HG02798 (cell line): ENCODE data around the gene ALDH3B1.

Source experiments
- ATAC-seq: cut with Tn5 transposase; IDR thresholded peaks from one replicate; pipeline ENCODE4 v1.9.1; 2021; ENCODE audit warnings: mild to moderate bottlenecking; ENCODE audit not compliant: unreplicated experiment, poor library complexity

ALDH3B1 gene

GRCh38 chr11:68056317-68057285 lies 46.5 kb downstream of the ALDH3B1 start:
- ATAC-seq, result no peak

GRCh38 chr11:68057807-68058206 lies 47.7 kb downstream of the ALDH3B1 start:
- ATAC-seq, result no peak

GRCh38 chr11:68061508-68061907 lies 51.4 kb downstream of the ALDH3B1 start:
- no peak for ATAC-seq

DNA sequence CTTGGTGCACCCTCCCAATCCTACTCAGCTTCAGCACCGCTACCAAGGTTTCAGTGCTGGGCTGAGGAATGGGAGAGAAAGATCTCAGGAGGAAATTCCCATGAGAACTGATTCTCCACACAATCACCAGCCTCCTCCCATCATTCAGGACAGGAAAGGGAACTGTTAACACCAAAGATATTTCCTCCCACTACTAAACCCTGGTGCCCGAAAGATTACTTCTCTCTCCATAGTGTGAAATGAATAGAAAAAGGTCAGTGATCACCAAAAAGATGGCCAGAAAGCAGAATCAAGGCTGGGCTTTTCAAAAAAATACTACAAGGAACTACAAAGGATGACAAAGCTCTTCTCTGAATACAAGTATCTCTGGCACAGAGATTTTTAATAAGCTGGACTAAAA lies 54.8 kb downstream of the ALDH3B1 start:
- ATAC-seq, result no peak

DNA sequence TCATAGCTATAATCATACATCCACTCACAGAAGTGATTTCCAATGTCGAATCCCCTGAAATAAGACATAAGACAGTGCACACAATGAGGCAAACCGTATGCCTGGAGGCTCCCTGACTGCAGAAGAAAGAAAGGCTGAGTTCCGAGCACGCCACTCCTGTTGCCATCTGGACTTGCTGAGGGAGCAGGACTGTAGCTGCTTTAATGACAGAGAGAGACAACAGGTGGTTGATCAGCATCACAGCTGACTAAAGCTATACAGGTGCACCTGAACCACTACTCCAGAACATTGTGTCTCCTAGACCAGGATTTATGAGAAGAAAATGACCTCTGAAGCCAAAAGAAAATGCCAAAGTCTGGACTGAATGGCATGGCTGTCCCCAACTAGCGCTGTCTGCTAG lies 55.7 kb downstream of the ALDH3B1 start:
- ATAC-seq, result no peak

DNA sequence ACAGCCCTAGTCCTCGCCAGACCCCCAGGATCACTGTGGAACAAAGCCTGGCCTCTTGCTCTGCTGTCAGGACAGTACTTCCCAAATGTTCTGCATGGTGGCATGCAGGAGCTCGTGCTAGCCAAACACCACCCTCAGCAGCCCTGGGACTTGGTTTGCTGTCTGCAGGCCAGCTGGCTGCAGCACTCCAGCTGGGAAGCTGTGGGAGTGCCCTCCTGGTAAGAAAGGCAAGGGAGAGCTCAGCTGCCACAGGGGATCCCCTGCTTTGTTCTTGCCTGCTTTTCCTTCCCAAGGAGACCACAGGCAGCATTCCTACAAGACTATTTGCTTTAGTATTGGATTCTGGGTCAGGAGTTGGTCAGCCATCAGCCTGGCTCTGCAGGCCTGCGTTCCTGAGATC lies 56.6 kb downstream of the ALDH3B1 start:
- no peak for ATAC-seq

DNA sequence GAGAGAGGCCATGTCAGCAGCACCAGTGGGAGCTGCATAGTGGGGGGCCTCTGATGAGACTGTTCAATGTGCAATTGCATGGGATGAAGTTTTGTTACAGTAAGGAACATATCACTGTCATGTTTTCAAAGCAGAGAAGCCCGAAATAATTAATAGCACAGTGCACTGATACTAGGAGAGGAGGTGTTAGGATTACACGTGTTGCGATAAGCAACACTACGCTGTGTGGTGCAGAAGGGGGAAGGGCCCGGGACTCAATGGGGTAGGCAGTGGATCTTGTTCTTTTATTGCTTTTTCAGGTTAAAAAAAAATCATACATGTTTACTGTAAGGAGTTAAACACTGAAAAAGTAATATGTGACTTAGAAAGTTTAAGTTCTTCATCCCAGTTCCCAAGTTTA lies 57.9 kb downstream of the ALDH3B1 start:
- no peak for ATAC-seq

DNA sequence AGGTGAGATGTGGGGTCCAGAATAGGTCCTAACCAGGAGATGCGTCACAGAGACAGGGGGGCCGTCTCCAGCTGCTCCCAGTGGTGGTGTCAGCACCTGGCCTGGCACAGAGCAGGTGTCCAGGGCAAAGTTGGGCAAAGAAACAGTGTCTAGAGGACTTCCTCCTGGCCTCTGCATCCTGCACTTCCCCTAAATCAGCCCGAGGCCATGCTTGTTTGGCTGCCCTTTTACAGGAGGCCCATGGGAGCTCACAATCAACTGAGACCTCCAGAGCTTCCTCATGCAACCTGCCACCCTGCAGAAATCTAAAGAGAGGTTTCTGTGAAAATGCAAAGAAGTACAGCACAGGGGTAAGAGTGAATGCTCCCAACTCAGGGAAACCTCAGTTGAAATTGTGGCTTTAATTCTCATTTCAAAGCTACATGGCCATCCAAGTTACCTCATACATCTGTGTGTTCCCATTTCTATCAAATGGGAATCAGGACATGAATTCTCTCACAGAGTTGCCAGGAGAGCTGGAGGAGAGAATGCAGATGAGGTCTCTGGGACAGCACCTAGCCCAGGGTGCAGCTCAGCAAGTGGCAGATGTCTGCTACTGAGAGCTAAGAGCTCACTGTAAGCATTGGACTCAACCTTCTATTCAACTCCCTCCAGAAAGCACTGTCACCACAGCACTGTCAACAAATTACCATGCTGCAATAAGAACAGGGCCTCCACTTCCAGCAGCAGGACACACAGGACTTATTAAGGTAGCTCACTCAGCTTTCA lies 61.3 kb downstream of the ALDH3B1 start:
- no peak for ATAC-seq

DNA sequence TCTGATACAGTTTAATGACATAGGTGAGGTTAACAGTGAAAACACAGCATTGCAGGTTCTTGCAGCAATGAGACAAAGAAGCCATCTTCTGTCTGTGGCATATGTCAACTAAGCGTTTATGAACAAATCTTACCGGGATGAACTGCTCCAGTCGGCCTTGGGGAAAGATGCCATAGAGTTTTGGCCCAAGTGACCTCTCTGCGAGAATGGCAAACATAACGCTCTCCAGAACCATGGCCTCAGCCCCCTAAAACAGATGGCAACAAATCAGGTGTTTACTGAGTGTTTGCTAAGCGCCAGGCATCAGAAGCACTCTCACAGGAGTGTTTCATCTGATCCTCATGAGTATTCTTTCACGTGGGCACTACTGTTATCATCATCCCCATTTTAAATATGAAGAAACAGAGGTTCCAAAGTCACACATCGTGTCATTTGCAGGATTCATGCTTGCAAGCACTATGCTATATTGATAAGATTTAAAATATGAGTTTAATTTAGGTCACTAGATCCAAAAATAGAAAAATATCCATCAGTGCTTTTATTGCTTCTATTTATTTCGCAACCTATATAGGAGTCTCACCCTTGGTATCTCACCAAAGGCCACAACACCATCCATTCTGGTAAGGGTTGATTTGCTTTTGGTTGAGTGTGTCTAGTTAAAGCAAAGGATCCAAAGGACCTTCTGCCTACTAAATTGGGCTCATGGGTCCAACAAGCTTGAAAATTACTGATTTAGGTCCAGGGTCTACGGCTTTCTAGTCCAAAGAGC lies 64.6 kb downstream of the ALDH3B1 start:
- ATAC-seq, result no peak

DNA sequence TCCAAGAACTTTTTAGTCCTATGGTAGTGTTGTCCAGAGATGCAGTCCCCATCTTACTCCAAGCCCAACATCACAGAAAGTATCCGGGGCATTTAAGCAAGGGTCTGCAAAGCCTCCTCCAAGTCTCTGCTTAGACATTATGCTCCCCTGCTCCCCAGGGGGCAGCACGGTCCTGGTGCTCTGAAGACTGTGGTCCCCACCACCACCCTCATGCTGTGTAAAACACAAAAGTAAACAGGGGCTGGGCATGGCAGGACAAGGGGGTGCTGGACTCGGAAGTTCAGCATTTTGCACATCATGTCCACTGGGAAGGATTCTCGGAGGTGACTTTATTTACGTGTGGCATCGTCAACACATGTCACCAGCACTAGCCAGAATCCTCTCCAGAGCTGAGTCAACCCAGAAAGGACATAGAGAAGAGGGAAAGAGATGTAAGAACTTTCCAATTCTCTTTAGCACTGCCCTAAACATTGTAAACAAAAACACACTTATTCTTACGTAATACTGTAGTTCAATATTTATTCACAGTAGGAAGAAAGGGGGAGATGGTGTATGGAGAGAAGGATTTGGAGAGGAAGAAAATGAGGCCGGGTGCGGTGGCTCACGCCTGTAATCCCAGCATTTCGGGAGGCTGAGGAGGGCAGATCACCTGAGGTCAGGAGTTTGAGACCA lies 66.4 kb downstream of the ALDH3B1 start:
- ATAC-seq, result no peak

- peak; percentile 63 for ATAC-seq
Observed at GRCh38 chr11:68077617-68078582, 67.8 kb downstream of the ALDH3B1 start.
